ENCODE measurements around the gene DCANP1.

- TF ChIP-seq CTCF (IDR thresholded peaks at IDR 0.05) = no peak
- TF ChIP-seq POLR2A (IDR thresholded peaks at IDR 0.05) = no peak
Observed at GRCh38 chr5:135439231-135440205, 7.6 kb downstream of the DCANP1 start.

Measured in testis (tissue), 2 donors.